Measurements from ENCODE around the gene MYCBP. TPM values are rescaled to one million over a fixed set of nuclear protein-coding genes. Genes with fewer than 3 reads are reported as not detected.
A peak's percentile ranks its signal among the peaks of the same experiment; 100 is the strongest.

The MYCBP gene
- total RNA-seq, 6 experiments from 2014 or later: 28.4 to 43.7 (median 36.3) TPM

DNA sequence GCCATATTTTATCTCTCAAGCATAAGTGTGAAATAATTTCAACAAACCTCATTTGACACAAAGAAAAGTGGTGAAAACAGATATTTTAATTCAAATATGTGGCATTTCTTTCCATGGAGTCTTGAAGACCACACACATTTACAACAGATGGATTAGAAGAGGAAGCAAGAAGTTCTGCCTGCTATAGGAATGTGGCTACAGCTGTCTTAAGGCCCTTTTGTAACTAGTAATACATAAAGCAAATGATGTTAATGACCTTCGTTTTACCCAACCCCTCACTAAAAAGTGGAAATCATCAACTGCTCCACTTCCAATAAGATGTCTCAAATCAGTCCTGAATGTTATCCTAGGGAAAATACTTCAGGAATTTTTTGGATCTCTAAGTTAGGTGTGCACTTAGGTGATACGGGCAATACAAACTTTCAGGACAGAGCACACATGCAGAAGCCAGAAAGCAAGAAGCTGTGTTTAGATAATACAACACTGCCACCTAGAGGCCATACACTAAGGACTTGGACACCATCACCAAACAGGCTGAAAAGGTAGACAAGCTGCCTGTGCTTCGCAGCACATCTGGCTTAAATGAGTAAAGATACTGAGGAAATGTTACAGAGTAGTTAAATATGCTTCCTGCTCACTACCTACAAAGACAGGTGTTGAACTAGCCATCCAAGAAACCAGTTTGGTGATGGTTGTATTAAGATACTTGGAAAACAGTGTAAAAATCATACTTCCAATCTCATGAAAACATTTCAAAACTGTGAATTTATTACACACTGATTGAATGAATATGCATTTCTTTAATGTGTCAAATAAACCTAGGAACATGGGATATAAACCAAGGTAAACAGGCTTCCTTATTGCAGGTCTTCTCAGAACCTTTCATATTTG is 38.0 kb downstream of the MYCBP start:
- Mint-ChIP-seq H3K36me3 (ENCODE audit: low read depth) (peaks cover 8% of the 10 kb centered on the region; the same call in 1 of the 2 replicates), H3K4me3 (no peak overlapping the region), H3K27ac (no peak overlapping the region), H3K4me1 (ENCODE audit: low read depth) (peaks cover 9% of the 10 kb centered on the region), H3K27me3 (ENCODE audit: insufficient read depth) (peaks cover 12% of the 10 kb centered on the region), H3K9me3 (no peaks in the 10 kb centered on the region)
- TF ChIP-seq, protein P1, sequence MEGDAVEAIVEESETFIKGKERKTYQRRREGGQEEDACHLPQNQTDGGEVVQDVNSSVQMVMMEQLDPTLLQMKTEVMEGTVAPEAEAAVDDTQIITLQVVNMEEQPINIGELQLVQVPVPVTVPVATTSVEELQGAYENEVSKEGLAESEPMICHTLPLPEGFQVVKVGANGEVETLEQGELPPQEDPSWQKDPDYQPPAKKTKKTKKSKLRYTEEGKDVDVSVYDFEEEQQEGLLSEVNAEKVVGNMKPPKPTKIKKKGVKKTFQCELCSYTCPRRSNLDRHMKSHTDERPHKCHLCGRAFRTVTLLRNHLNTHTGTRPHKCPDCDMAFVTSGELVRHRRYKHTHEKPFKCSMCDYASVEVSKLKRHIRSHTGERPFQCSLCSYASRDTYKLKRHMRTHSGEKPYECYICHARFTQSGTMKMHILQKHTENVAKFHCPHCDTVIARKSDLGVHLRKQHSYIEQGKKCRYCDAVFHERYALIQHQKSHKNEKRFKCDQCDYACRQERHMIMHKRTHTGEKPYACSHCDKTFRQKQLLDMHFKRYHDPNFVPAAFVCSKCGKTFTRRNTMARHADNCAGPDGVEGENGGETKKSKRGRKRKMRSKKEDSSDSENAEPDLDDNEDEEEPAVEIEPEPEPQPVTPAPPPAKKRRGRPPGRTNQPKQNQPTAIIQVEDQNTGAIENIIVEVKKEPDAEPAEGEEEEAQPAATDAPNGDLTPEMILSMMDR (IDR thresholded peaks at IDR 0.05): peak; percentile 93
- peak; percentile 81 for DNase-seq

GRCh38 chr1:38834221-38834782 is 38.8 kb downstream of the MYCBP start:
- no peak overlapping the region for H3K4me3 Mint-ChIP-seq
- H3K27ac Mint-ChIP-seq: no peak overlapping the region

GRCh38 chr1:38833146-38833545 is 40.0 kb downstream of the MYCBP start:
- peaks cover 9% of the 10 kb centered on the region for H3K4me1 Mint-ChIP-seq (ENCODE audit: low read depth)
- no peak for DNase-seq
- no peaks in the 10 kb centered on the region for H3K9me3 Mint-ChIP-seq
- TF ChIP-seq, protein P1 (IDR thresholded peaks at IDR 0.05): no peak
- H3K4me3 Mint-ChIP-seq: no peak overlapping the region
- H3K27me3 Mint-ChIP-seq (ENCODE audit: insufficient read depth): peaks cover 15% of the 10 kb centered on the region
- no peak overlapping the region for H3K27ac Mint-ChIP-seq
- H3K36me3 Mint-ChIP-seq (ENCODE audit: low read depth): no peaks in the 10 kb centered on the region

More at GRCh38 chr1:38834221-38834782, 38.8 kb downstream of the MYCBP start:
- TF ChIP-seq, protein P1 (IDR thresholded peaks at IDR 0.05): no peak
- Mint-ChIP-seq H3K36me3 (ENCODE audit: low read depth) (peaks cover 8% of the 10 kb centered on the region; the same call in 1 of the 2 replicates), H3K27me3 (ENCODE audit: insufficient read depth) (peaks cover 15% of the 10 kb centered on the region), H3K9me3 (no peaks in the 10 kb centered on the region), H3K4me1 (ENCODE audit: low read depth) (peaks cover 9% of the 10 kb centered on the region)
- no peak for DNase-seq

- H3K27ac Mint-ChIP-seq: no peak overlapping the region
- TF ChIP-seq, protein P1 (IDR thresholded peaks at IDR 0.05): no peak
- H3K4me3 Mint-ChIP-seq: no peak overlapping the region
- H3K4me1 Mint-ChIP-seq (ENCODE audit: low read depth): peaks cover 9% of the 10 kb centered on the region
- H3K9me3 Mint-ChIP-seq: no peaks in the 10 kb centered on the region
- DNase-seq: no peak
- H3K36me3 Mint-ChIP-seq (ENCODE audit: low read depth): no peaks in the 10 kb centered on the region
- H3K27me3 Mint-ChIP-seq (ENCODE audit: insufficient read depth): peaks cover 15% of the 10 kb centered on the region
Measured at GRCh38 chr1:38832370-38832734, 40.8 kb downstream of the MYCBP start.

DNA sequence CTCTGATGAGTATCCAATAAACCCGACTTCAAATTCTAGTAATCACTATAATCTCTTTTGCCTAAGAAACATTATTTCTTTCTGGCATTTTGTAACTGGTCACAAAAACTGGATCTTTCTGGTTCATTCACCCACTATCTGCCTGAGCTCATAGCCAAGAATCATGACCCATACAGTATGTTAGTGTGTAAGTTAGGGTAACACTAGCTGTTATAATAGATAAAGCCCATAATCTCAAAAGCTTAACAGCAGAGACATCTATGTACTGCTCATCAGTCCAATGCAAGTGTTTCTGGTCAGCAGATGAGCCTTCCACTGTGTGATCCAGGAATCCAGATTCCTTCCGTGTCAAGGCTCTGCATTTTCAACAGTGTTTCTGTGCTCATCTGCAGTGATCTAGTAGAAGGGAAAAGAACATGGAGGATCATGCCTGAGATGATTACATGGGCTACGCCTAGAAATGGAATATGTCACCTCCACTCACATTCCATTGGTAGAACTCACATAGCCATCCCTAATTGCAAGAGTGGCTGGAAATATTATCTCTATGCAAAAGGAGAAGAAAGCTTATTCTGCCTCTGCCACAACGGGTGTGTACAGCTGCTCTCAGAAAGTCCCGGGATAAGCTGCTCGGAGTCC is 41.3 kb downstream of the MYCBP start:
- TF ChIP-seq, protein P1 (IDR thresholded peaks at IDR 0.05): no peak
- Mint-ChIP-seq H3K27ac (no peak overlapping the region), H3K4me1 (ENCODE audit: low read depth) (peaks cover 9% of the 10 kb centered on the region), H3K9me3 (no peaks in the 10 kb centered on the region), H3K36me3 (ENCODE audit: low read depth) (no peaks in the 10 kb centered on the region), H3K27me3 (ENCODE audit: insufficient read depth) (peaks cover 15% of the 10 kb centered on the region), H3K4me3 (no peak overlapping the region)
- no peak for DNase-seq

Data from HFFc6 (cell line).